ENCODE data around the gene CDKL1.

DNA sequence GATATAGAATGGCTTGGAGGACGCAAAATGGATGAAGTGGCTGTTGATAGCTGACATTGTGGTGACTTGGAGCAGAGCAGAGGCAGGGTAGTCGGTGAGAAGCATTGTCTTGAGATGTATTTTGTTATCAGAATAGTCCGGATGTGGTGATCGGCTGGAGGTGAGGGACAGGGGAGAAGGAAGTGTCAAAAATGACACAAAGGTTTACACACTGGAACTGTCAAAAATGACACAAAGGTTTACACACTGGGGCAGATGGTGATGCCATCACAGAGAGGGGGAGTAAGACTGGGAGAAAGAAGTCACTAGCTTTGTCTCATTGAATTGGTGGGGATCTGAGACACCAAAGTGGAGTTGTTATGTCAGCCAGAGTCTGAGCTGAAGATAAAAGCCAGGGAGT is 30.1 kb downstream of the CDKL1 start:
- TF ChIP-seq EP300 (IDR thresholded peaks at IDR 0.05; ENCODE audit: low read depth), result no peak
- TF ChIP-seq POLR2A (IDR thresholded peaks at IDR 0.05), result no peak
